ENCODE data around the gene CBLB. TPM values are rescaled to one million over a fixed set of nuclear protein-coding genes. Genes with fewer than 3 reads are reported as not detected.
A peak's percentile ranks its signal among the peaks of the same experiment; 100 is the strongest.

The CBLB gene
- total and polyA plus RNA-seq, 9 of the 15 experiments (the other 6 are each of a cell fraction or from before 2014, with no cell fraction given): 1.8 to 8.1 (median 5.3) TPM

DNA sequence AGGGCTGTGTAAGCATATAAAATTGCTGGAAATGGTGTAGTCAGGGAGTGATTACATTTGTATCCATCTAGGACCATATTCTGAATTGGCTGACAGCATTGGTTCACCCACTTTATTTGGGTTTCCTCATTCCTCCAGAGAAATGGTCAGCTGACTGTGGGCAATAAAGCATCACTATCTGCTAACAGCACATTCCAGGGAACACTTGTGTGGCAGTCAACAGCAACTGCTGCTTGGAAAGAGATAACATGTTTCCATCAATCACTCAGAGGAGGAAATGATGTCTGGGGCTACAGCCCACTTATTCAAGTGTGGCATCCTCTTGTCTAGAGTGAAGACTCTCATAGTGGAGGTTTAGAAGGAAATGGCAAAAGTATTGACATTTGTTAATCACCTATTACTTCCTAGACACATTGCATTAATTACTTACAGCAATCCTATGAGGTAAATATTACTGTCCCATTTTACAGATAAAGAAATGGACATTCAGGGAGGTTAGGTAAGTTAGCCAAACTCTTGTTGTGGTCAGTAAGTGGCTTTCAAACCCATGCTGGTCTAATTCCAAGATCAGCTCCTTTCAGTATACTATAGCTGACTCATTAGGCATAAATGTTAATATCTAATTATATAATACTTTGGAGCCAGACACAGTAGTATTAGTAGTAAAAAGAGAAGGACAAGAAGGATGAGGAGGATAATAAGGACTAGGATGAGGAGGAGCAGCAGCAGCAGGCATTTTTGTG lies 254.4 kb downstream of the CBLB start (continued):
- TF ChIP-seq, protein P1, sequence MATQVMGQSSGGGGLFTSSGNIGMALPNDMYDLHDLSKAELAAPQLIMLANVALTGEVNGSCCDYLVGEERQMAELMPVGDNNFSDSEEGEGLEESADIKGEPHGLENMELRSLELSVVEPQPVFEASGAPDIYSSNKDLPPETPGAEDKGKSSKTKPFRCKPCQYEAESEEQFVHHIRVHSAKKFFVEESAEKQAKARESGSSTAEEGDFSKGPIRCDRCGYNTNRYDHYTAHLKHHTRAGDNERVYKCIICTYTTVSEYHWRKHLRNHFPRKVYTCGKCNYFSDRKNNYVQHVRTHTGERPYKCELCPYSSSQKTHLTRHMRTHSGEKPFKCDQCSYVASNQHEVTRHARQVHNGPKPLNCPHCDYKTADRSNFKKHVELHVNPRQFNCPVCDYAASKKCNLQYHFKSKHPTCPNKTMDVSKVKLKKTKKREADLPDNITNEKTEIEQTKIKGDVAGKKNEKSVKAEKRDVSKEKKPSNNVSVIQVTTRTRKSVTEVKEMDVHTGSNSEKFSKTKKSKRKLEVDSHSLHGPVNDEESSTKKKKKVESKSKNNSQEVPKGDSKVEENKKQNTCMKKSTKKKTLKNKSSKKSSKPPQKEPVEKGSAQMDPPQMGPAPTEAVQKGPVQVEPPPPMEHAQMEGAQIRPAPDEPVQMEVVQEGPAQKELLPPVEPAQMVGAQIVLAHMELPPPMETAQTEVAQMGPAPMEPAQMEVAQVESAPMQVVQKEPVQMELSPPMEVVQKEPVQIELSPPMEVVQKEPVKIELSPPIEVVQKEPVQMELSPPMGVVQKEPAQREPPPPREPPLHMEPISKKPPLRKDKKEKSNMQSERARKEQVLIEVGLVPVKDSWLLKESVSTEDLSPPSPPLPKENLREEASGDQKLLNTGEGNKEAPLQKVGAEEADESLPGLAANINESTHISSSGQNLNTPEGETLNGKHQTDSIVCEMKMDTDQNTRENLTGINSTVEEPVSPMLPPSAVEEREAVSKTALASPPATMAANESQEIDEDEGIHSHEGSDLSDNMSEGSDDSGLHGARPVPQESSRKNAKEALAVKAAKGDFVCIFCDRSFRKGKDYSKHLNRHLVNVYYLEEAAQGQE (IDR thresholded peaks at IDR 0.05; ENCODE audit: borderline replicate concordance): peak; percentile 29; the same call in 1 of the 2 replicates
- TF ChIP-seq, protein P1 (CRISPR knock-in tag; IDR thresholded peaks at IDR 0.05; ENCODE audit: low read depth): no peak
- TF ChIP-seq NR2C1 (IDR thresholded peaks at IDR 0.05) (no peak), NR2C1 (tag; IDR thresholded peaks at IDR 0.05) (0 out of 2 replicates have a peak, but pooled peaks have one; percentile 27), SP2 (IDR thresholded peaks at IDR 0.05; ENCODE audit: extremely low read depth, low read depth, low read length, poor library complexity, severe bottlenecking) (no peak), NFRKB (IDR thresholded peaks at IDR 0.05; ENCODE audit: low read depth) (no peak), ZFP1 (CRISPR knock-in tag; IDR thresholded peaks at IDR 0.05) (no peak), SAP30 (IDR thresholded peaks at IDR 0.05; ENCODE audit: borderline replicate concordance, insufficient read depth, low read depth, low read length, poor library complexity, severe bottlenecking) (no peak), ZNF830 (CRISPR knock-in tag; IDR thresholded peaks at IDR 0.05) (no peak)
- TF ChIP-seq, protein P2, sequence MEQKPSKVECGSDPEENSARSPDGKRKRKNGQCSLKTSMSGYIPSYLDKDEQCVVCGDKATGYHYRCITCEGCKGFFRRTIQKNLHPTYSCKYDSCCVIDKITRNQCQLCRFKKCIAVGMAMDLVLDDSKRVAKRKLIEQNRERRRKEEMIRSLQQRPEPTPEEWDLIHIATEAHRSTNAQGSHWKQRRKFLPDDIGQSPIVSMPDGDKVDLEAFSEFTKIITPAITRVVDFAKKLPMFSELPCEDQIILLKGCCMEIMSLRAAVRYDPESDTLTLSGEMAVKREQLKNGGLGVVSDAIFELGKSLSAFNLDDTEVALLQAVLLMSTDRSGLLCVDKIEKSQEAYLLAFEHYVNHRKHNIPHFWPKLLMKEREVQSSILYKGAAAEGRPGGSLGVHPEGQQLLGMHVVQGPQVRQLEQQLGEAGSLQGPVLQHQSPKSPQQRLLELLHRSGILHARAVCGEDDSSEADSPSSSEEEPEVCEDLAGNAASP (IDR thresholded peaks at IDR 0.05): no peak
- TF ChIP-seq, protein P3, sequence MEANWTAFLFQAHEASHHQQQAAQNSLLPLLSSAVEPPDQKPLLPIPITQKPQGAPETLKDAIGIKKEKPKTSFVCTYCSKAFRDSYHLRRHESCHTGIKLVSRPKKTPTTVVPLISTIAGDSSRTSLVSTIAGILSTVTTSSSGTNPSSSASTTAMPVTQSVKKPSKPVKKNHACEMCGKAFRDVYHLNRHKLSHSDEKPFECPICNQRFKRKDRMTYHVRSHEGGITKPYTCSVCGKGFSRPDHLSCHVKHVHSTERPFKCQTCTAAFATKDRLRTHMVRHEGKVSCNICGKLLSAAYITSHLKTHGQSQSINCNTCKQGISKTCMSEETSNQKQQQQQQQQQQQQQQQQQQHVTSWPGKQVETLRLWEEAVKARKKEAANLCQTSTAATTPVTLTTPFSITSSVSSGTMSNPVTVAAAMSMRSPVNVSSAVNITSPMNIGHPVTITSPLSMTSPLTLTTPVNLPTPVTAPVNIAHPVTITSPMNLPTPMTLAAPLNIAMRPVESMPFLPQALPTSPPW (CRISPR knock-in tag; IDR thresholded peaks at IDR 0.05): peak; percentile 57
- TF ChIP-seq, protein P4, sequence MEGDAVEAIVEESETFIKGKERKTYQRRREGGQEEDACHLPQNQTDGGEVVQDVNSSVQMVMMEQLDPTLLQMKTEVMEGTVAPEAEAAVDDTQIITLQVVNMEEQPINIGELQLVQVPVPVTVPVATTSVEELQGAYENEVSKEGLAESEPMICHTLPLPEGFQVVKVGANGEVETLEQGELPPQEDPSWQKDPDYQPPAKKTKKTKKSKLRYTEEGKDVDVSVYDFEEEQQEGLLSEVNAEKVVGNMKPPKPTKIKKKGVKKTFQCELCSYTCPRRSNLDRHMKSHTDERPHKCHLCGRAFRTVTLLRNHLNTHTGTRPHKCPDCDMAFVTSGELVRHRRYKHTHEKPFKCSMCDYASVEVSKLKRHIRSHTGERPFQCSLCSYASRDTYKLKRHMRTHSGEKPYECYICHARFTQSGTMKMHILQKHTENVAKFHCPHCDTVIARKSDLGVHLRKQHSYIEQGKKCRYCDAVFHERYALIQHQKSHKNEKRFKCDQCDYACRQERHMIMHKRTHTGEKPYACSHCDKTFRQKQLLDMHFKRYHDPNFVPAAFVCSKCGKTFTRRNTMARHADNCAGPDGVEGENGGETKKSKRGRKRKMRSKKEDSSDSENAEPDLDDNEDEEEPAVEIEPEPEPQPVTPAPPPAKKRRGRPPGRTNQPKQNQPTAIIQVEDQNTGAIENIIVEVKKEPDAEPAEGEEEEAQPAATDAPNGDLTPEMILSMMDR (IDR thresholded peaks at IDR 0.05 in 2 of 3, conservative IDR thresholded peaks at IDR 0.05 in 1 of 3; ENCODE audit: insufficient read depth in 2 of 3, low read depth in 1 of 3, low read length in 3 of 3): no peak

Data from K562 (cell line).